Embryonic facial prominence (tissue), 1 donor: Measurements from ENCODE around the gene TMEM126A.
"Not testable (repeated sequence)": the region's sequence is repeated elsewhere in the genome, so short reads cannot be mapped to it uniquely, and the experiment has no call there.

ENCODE experiments used
- DNase-seq: peaks from one replicate; pipeline ENCODE4 v3.0.0-alpha.2; 2016; ENCODE audit errors: extremely low spot score

TMEM126A gene

DNA sequence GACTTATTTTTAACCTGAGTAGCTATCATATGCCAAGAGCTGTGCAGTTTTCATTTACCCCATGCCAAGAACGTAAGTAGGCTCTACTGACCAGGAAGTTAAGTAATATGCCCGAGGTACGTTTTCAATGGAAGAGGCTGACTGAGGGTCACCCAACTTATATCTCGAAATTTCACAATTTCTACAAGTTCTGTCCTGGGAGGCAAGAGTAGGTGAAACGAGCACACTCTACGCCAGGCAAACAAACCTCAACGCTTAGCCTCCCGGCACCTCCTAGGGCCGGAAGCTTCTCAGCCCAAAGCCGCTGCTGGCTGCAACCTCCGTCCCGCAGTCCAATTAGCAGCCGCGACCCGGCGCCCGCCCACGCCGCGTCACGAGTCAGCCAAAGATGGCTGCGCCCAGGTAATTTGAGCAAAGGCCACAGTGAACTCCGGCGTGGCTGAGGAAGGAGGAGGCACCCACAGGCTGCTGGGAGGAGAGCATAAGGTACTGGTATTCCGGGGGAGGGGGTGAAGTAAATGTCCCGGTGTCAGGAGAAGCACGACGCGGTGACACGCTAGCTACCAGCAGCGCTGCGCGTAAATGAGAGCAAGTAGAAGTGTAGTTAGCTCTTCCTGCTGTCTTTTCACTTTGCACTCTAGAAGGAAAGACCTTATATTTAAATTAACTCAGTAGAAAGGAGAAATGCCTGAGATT, at the start of gene TMEM126A:
TMEM126A (plus strand) TSS at position 364 of the 696 bp plus-strand sequence. CDS start 2,289 bp downstream, outside the sequence.
- DNase-seq, result no peak

DNA sequence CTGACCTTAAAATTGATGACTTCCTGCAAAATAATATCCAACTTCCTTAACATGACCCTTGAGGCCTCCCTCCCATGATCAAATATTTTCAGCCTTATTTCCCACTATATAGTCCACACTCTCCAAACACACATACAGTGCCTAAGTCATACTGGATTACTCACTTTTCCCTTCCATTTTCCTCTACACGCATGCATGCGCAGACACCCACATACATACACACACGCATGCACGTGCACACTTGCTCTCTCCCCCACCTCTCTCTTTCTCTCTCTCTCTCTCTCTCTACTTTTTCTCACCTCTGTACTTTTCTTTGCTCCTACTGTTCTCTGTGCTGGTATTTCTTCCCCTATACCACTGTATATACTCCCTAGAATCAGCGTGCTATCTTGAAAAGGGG, 48.7 kb upstream of the TMEM126A start:
- DNase-seq, result no peak

DNA sequence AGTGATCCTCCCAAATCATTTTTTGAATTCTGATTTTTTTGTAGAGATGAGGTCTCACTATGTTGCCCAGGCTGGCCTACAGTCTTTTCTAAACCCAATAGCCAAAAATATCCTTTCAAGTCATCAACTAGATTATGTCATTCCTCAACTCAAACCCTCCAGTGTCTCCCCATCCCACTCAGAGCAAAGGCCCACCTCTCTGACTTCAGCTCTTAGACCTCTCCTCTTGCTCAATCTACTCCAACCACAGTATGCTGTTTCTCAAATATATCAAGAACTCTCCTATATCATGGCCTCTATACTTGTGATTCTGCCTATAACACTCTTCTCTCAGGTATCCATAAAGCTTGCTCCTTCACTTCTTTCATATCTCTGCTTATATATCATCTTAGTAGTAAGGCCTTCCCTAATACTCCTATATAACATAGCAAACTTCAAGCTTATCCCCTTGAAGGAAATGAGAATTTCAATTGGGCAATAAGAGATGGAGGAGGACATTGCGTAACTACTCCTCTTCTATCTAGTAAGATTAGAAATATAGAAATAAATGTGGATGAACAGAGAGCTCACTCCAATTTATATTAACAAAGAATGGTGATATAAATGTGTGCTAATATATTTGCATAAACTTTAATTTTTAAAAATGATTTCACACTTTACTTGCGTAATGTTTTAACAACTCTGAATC, 45.1 kb upstream of the TMEM126A start:
- no peak for DNase-seq

DNA sequence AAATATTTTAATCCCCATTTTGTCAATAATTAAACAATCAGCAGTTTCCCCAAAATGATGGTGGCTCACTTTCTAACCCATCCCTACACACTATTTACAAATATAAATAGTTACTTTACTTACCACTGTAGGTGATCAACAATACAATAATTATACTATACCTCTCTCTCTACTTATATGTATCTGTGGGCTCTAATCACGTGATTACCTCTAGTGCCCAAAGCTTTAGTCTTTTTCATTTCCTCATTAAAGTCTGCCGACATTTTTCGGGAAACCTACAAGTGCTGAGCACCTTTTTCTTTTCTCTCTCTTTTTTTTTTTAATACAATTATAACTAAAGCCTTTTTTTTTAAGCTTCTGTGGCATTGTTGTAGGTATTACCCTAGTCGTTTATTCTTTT, 44.5 kb upstream of the TMEM126A start:
- DNase-seq, result no peak

DNA sequence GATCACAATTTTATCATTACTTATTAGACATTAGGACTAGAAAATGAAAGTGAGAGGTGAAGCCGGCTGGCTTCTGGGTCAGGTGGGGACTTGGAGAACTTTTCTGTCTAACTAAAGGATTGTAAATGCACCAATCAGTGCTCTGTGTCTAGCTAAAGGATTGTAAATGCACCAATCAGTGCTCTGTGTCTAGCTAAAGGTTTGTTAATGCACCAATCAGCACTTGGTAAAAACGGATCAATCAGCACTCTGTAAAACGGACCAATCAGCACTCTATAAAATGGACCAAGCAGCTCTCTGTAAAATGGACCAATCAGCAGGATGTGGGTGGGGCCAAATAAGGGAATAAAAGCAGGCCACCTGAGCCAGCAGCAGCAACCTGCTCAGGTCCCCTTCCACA, 41.5 kb upstream of the TMEM126A start:
- not testable (repeated sequence) for DNase-seq

DNA sequence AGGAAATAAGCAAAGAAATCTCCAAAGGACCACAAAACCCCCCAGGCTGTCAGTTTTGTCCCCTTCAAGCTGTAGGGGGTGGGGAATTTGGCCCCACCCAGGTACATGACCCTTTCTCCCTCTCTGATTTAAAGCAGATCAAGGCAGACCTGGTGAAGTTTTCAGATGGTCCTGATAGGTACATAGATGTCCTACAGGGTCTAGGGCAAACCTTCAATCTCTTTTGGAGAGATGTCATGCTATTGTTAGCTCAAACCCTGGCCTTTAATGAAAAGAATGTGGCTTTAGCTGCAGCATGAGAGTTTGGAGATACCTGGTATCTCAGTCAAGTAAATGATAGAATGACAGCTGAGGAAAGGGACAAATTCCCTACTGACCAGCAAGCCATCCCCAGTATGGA, 39.1 kb upstream of the TMEM126A start:
- not testable (repeated sequence) for DNase-seq

DNA sequence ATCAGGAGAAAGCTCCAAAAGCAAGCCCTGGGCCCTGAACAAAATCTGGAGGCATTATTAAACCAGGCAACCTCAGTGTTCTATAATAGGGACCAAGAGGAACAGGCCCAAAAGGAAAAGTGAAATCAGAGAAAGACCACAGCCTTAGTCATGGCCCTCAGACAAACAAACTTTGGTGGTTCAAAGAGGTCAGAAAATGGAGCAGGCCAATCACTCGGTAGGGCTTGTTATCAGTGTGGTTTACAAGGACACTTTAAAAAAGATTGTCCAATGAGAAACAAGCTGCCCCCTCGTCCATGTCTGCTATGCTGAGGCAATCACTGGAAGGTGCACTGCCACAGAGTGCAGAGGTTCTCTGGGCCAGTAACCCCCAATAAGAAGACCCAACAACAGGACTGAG, 38.5 kb upstream of the TMEM126A start:
- DNase-seq, result not testable (repeated sequence)

DNA sequence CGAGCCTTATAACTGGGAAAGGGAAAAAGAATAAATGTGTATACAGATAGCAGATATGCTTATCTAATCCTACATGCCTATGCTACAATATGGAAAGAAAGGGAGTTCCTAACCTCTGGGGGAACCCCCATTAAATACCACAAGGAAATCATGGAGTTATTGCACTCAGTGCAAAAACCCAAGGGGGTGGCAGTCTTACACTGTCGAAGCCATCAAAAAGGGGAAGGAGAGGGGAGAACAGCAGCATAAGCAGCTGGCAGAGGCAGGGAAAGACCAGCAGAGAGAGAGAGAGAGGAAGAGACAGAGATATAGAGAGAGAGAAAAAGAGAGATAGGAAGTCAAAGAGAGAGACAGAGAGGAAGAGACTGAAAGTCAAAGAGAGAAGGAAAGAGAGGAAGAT, 36.1 kb upstream of the TMEM126A start:
- not testable (repeated sequence) for DNase-seq

DNA sequence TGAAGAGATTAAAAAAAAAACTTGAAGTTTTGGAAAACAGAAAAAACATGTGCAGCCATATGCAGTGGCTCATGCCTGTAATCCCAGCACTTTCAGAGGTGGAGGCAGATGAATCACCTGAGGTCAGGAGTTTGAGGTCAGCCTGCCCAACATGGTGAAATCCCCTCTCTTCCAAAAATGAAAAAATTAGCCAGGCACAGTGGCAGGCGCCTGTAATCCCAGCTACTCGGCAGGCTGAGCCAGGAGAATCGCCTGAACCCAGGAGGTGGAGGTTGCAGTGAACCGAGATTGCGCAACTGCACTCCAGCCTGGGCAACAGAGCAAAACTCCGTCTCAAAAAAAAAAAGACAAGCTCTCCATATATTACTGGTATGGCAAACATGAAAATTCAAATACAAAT, 28.3 kb upstream of the TMEM126A start:
- DNase-seq, result no peak

DNA sequence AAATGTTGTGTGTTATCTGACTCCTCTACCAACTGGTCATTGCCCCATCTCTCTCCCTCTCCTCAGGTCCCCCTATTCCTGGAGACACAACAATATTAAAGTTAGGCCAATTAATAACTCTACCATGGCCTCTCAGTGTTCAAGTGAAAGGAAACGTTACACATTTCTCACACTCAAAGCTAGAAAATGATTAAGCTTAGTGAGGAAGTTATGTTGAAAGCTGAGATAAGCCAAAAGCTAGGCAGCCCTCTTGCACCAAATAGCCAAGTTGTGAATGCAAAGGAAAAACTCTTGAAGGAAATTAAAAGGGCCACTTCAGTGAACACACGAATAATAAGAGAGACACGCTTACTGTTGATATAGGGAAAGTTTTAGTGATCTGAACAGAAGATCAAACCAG, 27.5 kb upstream of the TMEM126A start:
- DNase-seq, result no peak

DNA sequence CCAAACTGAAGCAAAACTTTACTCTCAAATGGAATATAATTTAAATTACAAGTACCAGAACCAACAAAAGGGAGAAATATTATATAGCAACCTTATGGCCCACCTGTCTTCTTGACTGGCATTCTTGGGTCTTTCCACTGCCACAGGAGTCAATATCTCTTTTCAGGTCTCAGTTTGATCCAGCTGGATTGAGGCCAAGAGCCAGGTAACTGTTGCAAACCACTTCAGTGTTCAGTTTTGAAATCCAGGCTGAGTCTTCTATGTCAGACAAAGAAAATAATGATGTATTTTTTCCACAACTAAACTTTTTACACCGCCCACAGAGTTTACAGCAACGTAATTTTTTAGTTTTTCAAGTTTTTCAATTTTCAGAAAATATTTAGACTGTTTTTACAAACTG, 21.3 kb upstream of the TMEM126A start:
- no peak for DNase-seq

DNA sequence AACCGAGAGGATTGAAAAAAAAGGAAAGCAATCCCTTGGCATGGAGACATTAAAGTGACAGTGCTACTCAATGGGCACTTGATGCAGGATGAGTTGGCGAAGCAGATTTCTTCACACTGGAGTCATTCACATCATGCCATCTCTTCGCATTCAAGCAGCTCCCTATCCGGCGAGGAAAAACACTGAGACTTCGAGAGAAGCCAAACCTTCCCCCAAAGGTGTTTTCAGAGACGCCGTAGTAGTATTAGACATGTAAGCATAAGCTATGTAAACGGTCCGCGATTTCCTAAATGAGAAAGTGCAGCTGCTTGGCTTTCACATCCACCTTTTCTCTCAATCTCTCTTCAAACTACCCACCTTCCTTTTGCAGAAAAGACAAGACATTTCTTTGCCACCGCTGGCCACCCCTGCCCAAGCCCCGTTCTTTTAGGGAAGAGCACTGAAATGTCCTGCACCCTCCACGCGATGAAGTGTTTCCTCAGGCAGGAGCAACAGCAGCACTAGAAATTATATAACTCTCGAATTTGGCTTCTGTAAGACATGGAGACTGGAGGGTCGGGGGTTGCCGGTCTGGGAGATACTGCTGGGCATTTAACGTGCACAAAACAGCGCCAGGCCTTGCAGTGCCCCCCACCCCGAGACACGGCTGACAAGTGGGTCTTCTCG, 20.3 kb upstream of the TMEM126A start, which contains the start of gene DLG2:
DLG2 (minus strand) TSS at position 13 of the 666 bp plus-strand sequence.
- no peak for DNase-seq

DNA sequence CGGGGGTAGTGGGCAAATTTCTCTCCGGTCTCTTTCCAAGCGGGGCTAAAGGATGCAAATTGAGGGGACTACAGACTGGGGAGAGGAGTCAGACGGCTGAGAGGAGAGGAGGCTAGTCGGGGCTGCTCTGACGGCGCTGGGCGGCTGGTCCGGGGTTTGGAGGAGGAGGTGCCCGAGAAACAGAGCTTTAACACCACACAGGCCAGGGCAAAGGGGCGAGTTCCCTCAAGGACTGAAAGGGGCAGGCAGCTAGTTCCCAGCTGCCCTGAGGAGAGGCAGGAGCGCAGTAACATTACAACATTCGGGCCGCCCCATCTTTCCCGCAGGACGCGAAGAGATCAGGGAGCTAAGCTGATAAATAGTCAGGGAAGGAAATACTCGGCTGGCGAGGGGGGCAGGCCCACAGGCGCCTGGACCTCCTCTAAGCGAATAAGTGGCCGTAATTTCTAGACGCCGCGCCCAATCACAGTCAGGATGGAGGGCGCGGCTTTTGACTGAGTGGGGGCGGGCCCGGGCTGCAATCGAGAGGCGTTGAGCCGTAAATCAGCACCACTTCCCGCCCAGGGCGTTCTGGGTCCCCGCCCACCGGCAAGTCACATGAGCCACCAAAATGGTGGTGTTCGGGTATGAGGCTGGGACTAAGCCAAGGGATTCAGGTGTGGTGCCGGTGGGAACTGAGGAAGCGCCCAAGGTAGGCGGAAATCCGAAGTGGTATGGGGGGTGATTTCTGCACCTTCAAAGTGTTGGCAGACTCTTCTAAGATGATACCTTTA, 19.6 kb upstream of the TMEM126A start, which contains the start of gene TMEM126B:
TMEM126B (plus strand) TSS at position 596 of the 773 bp plus-strand sequence; CDS start at position 611, 15 bp downstream.
- peak; percentile 94 for DNase-seq

DNA sequence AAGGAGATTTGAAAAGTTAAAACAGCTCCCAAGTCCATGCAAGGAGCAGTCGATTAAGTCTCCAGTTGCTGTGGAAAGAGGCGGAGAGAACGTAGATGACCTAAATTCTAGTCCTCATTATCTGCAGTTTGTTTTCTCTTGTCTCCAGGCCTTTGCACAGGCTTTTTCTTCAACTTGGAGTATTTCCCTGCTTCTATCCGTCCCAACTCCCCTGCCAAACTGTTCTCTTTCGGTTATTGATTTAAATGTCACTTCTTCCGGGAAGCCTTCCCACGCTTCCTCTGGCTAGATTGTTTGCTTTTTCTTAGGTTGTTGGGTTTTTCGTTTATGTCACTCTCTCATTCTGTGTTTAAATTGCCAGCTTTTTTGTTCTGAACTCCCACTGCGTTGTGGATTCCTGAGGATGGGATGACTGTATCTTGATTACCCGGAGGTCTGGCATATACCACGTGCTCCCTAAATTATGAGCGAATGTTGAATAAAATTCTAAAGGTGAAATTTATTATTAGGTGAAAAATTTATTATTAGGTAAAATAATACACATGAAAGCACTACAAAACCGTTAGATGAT, 18.9 kb upstream of the TMEM126A start:
- DNase-seq, result no peak

DNA sequence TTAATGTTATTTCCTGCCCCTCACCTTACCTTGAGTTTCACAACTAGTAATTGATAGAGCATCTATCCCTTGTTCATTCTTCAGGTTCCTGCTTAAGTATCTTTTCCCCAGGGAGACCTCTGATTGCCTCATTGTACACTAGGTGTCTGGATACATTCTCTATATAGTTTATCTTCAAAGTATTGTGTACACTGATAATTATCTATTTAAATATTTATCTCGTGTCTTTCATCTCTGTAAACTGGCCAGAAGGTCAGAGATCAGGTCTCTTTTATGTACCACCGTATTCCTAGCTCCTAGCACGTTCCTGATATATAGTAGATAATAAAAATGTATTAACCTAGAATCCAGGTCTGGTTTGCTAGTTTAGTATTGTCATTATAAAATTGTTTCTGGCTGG, 13.0 kb upstream of the TMEM126A start:
- no peak for DNase-seq

DNA sequence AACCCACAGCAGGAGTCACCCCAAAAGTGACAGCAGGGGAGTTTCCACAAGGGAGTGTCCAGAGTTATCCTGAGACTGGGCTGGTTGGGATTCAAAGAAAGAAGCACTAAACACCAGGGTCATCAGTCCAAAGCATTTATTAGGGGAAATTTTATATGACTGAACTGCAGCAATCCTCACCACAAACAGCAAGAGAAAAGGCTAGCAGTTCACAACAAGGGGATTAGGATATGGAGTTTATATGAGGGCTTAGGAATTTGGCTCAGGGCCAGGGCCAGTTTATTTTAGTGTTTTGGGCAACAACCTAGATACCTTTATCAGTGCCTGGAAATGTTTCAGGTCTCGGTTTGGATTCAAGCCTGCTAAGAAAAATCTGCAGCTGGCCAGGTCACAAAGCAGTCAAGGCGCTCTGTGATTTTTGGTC, 4.6 kb upstream of the TMEM126A start:
- DNase-seq, result no peak

DNA sequence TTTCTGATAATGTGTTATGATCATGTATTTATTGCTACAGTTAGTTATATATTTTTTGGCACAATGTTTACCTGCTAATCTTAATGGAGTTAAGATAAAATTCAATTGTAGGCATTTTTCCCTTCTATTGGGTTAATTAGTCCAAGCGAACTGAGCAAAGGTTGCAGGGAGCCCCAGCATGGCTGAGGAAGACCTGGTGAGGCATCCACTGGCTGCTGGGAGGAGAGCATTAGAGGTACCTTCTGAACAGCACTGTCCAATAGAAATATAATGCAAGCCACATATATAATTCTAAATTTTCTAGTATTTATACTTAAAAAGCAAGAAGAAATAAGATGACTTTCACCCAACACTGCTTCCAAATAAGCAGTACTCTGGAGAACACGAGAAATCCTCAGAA, 689 bp upstream of the TMEM126A start:
- DNase-seq, result no peak

DNA sequence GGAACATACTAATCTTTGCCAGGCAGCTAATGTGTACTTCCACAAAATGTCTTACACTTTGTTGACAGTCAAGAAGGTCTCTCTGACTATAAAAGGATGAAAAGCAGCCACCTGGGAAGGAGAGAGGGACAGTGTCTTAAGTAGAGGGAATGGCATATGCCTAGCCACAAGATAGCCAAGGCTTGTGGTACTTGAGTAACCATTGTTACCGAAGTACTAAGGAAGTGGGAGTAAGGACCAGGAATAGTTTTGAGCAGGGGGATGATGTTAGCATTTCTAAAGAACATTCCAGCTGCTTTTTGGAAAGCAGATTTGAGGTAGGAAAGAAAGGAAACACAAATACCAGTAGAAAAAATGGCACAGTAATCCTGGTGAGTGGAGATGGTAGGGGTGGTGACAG, 3.4 kb downstream of the TMEM126A start:
- no peak for DNase-seq

DNA sequence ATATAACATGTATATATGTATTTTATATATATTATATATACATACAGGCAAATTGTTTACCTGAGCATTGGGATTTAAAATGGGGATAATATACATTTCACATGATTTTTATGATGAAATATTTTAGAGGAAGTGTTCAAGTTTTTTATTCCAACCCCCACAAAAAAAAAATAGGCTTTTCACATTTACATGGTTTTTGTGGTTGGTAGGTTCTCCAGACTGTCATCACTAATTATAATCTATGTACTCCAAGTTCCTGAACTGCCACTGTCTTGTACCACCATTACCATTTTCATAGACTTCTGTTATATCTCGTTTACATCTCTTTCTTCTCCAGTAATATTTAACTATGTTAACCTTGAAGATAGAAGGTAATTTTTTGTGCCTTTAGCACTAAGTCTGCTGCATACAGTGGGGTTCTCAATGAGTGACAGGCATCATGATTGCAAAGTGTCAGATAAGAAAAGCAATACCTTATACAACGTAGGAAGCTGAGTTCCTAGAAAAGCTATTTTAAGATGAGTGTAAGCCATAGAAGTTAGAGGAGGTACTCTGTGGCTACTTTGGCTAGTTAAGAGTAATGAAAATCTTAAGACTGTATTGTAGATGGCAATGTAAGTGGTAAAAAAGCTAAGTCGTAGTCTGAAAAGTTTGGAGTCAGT, 5.2 kb downstream of the TMEM126A start:
- DNase-seq, result no peak

DNA sequence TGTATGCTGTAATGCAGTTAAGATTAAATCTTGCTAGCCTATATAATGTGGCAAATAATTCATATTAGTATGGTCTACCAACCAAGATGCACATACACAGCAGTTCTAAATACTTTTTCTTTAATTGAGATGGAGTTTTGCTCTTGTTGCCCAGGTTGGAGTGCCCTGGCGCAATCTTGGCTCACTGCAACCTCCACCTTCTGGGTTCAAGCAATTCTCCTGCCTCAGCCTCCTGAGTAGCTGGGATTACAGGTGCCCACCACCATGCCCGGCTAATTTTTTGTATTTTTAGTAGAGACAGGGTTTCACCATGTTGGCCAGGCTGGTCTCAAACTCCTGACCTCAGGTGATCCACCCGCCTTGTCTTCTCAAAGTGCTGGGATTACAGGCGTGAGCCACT, 6.6 kb downstream of the TMEM126A start:
- not testable (repeated sequence) for DNase-seq

DNA sequence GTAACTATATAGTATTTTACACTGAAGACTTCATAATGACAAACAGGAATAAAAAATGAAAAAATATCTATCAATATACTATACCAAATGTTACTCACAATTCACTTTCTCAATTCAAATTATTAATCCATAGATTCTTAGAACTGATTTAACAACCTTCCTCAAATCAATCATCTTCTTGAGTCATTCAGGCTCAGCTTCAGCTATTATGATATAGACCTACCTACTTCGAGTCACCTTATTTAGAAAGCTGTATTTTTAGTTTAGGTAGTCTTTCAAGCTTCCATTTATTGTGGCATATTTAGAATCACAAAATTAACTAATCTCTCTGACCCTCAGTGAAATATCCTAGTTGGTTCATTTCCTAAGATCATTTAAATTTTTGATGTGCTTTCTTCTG, 9.0 kb downstream of the TMEM126A start:
- no peak for DNase-seq
